HG03159 (cell line): ENCODE measurements around the gene TMEM271.
"Not testable (repeated sequence)": the region's sequence is repeated elsewhere in the genome, so short reads cannot be mapped to it uniquely, and the experiment has no call there.

Experiments
- ATAC-seq: cut with Tn5 transposase; IDR thresholded peaks from one replicate; pipeline ENCODE4 v1.9.1; 2021; ENCODE audit warnings: mild to moderate bottlenecking, moderate library complexity; ENCODE audit not compliant: unreplicated experiment

TMEM271 gene

DNA sequence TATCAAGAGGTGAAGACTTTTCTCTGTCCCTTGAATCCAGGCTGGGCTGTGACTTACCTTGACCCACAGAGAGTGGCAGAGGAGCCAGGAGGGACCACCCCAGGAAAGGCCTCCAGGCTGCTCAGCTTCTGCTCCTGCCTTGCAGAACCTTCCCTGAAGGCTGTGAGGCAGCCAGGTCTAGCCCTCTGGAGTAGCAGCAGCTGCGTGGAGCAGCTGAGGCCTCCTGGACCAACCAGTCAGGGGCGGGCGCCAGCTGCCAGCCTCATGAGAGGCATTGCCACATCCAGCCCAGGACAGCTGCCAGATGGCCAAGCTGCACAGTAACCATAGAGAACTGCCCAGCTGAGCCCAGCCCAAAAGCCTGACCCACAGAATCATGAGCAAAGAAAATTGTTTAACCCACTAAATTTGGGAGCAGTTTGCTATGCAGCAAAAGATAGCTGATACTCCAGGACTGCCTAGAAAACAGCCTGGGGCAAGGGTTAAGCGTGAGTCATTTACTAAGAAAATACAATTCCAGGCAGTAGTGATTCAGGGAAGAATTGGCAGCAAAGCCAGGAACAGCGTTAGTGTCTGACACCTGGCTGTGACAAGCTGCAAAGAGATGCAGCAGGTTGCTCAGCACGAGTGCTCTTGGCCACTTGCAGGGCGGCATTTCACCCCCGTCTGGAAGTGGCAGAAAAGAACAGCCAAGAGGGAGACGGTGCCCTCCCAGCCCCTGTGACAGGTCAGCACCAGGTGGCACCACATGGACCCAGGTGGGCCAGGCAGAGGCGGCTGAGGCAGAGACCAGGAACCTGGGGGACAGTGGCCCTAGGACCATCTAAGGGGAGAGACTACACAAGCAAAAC is 34.5 kb upstream of the TMEM271 start:
- no peak for ATAC-seq

GRCh38 chr4:609400-610050 is 33.4 kb upstream of the TMEM271 start:
- ATAC-seq: no peak

DNA sequence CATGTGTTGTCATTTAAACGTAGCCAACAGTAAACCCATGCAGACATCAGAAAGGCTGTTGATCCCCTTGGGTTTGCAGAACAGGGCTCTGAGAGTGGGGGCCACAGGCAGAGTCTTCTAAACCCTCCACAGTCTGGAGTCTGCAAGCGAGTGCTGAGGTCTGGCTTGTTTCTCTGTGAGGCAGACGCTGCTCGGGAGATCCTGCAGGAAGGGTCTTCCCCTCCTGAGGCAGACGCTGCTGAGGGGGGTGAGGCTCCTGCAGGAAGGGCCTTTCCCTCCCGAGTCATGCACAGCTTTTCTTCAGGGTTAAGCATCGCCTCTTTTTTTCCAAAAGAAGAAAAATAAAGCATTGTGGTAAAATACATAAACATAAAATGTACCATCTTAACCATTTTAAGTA is 32.1 kb upstream of the TMEM271 start:
- ATAC-seq: no peak

- ATAC-seq: no peak
These were observed 29.8 kb upstream of the TMEM271 start for GRCh38 chr4:605702-606425.

- no peak for ATAC-seq
These were observed 28.0 kb upstream of the TMEM271 start for GRCh38 chr4:604131-604530.

GRCh38 chr4:602559-602942 is 26.5 kb upstream of the TMEM271 start:
- ATAC-seq: no peak

DNA sequence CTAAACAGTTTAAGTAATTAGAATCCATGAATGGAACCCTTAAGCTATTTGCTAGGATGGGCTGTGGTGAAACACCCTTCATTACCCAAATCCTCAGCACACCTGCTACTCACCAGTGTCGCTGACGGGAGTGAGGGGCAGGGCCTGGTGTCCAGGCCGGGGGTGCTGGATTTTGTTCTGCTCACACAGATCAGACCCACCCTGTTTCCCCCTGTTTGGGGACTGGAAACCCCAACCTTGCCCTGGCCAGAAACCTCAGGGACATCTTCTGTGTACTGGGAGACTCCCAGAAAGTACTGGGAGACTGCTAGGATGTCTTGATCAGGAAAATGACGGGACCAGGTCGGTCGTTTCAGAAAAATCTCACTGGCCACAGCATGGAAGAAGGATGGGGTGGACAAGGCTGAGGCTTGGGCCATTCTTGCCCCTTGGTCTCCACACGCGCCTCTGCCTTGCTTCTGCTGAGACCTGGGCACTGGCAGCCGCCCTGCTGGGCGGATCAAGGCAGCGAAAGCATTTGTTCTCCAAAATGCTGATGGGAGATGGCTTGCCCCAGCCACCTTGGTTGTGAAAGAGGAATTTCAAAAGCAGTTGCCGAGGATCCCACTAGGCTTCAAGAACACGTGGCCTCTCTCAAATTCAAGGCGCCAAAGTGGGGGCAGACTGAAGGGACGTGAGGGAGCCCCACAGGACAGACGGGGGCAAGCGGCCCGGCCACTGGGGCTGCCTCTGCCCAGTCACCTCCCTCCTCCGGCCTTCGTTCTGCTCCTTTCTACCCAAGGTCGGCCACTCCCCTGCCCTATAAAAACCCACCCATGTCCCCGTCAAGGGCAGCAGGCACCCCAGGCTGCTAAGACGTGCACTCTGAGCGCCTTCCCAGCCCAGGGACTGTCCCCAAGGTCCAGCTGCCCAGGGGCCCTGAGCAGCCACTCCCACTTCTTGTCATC is 25.8 kb upstream of the TMEM271 start:
- no peak for ATAC-seq

DNA sequence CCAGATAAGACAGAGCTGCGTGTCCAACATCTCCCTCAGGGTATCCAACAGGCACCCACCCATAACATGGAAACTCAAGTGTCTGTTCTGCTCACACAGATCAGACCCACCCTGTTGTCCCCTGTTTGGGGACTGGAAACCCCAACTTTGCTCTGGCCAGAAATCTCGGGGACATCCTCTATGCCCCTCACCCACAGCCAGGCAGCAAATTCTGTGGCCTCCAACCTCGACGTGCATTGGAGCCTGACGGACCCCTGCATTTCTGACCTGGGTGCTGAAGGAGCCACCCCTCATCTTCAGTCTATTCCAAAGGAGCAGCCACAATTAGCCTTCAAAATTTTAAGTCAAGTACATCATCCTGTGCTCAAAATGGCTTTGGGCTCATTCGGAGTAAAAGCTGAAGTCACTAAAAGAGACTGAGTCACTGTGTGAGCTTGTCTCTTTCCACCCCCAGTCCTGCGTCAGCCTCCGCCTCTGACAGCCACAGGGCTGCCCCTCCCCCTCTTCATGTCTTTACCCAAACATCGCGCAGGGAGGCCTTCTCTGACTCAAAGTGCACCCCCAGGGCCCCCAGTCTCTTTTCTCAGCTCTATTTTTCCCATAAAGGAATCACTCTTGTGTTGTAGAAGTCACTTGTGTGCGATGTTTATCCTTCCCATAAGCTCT is 24.9 kb upstream of the TMEM271 start:
- ATAC-seq: no peak

- ATAC-seq: no peak
These were observed 24.1 kb upstream of the TMEM271 start for GRCh38 chr4:600166-600565.

GRCh38 chr4:598925-599324 is 22.8 kb upstream of the TMEM271 start:
- ATAC-seq: no peak

DNA sequence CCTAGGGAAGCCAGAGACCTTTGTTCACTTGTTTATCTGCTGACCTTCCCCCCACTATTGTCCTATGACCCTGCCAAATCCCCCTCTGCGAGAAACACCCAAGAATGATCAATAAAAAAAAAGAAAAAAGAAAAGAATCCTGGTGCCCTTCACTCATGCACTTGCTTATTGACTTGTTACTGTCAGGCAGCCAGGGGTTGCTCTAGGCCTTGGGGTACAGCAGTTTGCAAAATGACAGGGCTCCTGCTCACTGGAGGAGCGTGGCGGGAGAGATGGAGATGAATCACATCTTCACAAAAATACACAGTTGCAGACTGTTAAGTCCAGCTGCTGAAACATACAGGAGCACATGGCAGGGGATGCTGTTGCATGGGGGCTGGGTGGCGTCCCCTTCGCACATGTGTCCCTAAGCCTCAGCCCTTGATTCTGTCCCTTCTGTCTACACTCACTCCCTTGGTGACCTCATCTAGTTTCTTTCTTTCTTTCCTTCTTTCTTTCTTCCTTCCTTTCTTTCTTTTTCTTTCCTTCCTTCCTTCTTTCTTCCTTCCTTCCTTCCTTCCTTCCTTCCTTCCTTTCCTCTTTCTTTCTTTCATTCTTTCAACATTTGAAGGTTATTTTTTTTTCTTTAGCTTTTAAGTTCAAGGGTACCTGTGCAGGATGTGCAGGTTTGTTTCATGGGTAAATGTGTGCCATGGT is 16.9 kb upstream of the TMEM271 start:
- no peak for ATAC-seq

DNA sequence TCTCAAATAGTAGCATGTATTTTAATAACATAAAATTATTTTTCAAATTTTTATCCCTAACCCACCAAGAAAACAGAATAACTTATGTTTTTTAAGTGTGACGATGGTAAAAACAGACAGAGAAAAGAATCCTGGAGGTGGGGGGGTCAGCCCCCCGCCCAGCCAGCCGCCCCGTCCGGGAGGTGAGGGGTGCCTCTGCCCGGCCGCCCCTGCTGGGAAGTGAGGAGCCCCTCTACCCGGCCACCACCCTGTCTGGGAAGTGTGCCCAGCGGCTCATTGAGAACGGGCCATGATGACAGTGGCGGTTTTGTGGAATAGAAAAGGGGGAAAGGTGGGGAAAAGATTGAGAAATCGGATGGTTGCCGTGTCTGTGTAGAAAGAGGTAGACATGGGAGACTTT is 16.1 kb upstream of the TMEM271 start:
- not testable (repeated sequence) for ATAC-seq

GRCh38 chr4:590313-590841 is 14.3 kb upstream of the TMEM271 start:
- ATAC-seq: no peak

DNA sequence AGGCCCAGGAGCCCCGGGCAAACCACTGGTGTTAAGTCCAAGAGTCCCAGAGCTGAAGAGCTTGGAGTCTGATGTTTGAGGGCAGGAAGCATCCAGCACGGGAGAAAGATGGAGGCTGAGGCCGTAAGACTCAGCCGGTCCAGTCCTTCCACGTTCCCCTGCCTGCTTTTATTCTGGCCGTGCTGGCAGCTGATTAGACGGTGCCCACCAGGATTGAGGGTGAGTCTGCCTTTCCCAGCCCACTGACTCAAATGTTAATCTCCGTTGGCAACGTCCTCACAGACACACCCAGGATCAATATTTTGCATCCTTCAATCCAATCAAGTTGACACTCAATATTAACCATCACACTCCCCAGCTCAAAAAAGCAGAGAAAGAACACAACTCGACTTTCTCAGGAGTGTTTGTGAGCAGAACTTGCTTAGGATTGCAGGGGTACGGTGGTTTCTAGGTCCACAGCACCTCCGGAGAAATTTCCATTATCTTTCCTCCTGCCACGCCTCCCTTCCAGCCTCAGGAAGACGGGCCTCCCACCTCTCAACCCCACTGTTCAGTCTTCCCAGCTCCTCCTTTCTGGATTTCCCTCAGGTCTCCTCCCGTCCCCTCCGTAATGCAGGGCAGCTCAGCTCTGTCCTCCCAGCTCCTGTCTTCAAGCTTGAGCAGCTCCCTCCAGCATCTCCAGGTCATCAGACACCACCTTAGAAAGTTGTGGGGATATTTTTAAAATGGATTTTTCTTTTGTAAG is 13.3 kb upstream of the TMEM271 start:
- no peak for ATAC-seq

DNA sequence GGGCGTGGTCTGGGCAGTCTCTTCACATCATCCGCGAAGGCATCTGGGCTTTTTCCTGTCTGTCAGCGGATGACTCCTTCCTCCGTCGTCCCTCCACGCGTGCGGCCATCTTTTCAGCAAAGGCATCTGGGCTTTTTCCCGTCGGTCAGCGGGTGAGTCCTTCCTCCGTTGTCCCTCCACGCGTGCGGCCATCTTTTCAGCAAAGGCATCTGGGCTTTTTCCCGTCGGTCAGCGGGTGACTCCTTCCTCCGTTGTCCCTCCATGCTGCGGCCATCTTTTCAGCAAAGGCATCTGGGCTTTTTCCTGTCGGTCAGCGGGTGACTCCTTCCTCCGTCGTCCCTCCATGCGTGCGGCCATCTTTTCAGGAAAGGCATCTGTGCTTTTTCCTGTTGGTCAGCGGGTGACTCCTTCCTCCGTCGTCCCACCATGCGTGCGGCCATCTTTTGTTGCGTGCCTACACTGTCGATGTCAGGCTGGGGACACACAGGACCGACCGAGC is 12.3 kb upstream of the TMEM271 start:
- ATAC-seq: no peak

- ATAC-seq: no peak
These were observed 11.7 kb upstream of the TMEM271 start for GRCh38 chr4:587671-588350.

GRCh38 chr4:583820-584219 is 7.7 kb upstream of the TMEM271 start:
- ATAC-seq: no peak
